Fibroblast of peridontal ligament (primary cell): ENCODE measurements around the gene PLSCR4.
"Not testable (repeated sequence)": the region's sequence is repeated elsewhere in the genome, so short reads cannot be mapped to it uniquely, and the experiment has no call there.

Experiments used
- DNase-seq: peaks from one replicate; pipeline ENCODE4 v3.0.0-alpha.2; 2010; ENCODE audit errors: extremely low read depth

The PLSCR4 gene, protein sequence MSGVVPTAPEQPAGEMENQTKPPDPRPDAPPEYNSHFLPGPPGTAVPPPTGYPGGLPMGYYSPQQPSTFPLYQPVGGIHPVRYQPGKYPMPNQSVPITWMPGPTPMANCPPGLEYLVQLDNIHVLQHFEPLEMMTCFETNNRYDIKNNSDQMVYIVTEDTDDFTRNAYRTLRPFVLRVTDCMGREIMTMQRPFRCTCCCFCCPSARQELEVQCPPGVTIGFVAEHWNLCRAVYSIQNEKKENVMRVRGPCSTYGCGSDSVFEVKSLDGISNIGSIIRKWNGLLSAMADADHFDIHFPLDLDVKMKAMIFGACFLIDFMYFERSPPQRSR

DNA sequence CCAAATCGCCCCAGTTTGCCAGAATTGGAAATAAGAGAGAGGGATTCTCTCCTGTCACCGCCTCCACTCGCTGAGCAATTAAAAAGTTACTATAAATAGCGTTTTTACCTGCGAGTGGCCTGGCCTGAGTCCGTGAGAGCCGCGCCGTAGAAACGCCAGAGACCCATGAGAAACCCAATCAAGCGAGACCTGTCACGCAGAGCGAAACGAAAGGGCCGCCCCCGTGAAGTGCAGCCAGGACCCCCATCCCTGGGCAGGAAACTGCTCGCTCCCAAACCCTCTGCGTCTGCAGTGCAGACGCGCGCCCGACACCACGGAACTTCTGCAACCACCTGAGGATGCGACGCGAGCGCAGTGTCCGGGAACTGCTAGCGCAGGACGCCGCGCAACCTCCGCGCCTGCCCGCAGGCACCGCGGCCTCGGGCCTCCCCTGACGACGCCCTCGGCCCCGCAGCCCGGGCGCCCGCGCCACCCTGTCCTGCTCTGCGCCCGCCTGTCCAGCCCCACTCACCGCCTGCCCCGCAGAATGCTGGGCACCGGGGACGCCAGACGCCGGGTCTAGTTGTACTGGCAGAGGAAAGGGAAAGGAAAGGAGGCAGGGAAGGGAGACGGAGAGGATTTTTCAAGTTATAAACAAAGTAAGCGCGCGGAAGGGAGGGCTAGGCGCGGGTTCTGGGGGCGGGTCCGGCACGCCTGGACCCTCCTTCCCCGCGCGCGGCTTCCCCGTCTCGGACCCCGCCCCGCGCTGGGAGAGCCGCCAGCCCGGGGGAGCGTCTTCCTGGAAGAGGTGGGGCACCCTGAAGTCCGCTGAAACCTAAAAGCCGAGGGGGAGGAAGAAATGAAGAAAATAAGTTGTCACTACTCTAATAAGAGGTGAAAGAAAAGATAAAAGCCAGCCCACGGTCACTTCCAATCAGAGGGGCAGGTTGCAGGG lies at the start of gene PLSCR4:
Gene PLSCR4, minus strand, starts transcription at position 657 of the 934 bp plus-strand sequence. CDS start 29,034 bp downstream, outside the sequence.
- peak; percentile 75 for DNase-seq

DNA sequence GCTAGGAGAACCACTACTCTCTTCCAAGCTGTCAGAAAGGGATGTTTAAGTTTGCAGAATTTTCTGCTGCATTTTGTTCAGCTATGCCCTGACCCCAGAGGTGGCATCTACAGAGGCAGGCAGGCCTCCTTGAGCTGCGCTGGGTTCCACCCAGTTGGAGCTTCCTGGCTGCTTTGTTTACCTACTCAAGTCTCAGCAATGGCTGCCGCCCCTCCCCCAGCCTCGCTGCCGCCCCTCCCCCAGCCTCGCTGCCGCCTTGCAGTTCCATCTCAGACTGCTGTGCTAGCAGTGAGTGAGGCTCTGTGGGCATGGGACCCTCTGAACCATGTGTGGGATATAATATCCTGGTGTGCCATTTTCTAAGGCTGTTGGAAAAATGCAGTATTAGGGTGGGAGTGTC lies 42.5 kb upstream of the PLSCR4 start:
- DNase-seq = not testable (repeated sequence)

DNA sequence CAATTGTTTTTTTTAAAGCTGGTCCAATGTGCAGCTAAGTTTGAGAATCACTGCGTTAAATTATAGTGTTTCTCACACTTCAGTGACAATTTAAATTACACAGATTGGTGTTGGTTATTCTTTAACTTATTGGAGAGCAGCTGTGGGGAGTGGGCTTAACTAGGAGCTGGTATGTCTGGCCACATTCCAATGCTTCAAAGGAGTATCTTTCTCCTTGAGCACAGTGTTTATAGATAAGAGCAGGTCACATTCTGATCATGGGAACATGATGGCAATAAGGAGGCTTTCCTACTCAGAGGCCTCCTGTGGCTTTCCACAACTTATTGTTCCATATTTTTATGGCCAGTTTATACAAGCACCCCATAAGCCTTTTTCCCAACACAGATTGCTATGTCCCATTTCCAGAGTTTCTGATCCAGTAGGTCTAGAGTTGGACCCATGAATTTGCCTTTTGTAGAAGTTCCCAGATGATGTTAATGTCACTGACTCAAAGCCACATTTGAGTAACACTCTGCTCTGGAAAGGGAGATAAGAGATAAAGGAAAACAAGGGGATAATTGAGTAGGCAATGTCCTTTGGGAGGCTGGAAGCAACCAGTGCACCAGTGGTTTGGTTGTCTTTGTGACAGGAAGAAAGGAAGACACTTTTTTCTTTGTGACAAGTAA lies 33.0 kb upstream of the PLSCR4 start:
- DNase-seq = no peak

DNA sequence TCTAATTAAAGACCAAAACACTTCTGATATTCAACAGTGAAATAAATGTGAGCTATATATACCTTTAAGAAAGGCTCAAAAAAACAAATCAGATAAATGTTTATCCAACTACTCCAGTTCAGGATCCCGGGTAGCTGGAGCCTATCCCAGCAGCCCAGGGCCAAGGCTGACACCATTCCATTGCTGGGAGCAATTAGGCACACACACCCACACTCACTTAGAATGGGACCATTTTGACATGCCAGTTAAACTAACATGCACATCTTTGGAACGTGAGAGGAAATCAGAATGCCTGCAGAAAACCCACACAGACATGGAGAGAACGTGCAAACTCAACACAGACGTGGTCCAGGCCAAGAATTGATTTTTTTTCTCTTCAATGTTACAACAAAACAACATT lies 30.0 kb upstream of the PLSCR4 start:
- peak; percentile 83 for DNase-seq

DNA sequence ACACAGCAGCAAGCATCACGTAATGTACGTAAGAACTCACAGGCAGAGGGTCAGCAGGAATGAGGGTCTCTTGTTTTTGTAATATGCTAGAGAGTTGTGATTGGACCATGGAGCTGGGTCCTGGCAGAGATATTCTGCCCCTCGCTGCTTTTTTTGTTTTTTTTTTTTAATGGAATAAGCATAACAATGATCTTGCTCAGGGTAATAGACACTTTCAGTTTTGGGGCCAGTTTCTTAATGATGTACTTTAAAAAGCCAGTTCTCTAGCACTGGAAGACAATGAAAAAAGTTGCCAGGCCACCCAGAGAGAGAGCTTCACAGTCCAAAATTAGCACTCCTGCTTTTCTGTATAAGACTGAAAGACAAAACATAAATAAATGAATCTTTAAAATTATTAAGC lies 29.0 kb upstream of the PLSCR4 start:
- no peak for DNase-seq

DNA sequence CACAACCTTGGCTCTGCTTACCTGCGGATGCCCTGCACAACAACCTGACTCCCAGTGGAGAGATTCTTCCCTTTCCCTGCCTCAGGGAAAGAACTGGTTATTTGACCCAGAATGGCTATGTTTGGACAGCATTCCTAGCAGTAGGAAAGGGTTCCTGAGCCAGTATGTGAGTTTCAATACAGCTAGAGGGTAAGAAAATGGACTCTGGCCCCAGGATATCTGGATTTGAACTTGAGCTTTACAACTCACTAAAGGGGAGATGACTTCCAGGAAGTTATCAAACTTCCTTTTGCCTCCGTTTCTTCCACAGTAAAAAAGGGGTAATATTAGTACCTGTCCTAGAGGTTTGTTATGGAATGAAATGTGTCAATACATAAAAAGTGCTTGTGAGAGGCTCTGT lies 28.1 kb upstream of the PLSCR4 start:
- no peak for DNase-seq

DNA sequence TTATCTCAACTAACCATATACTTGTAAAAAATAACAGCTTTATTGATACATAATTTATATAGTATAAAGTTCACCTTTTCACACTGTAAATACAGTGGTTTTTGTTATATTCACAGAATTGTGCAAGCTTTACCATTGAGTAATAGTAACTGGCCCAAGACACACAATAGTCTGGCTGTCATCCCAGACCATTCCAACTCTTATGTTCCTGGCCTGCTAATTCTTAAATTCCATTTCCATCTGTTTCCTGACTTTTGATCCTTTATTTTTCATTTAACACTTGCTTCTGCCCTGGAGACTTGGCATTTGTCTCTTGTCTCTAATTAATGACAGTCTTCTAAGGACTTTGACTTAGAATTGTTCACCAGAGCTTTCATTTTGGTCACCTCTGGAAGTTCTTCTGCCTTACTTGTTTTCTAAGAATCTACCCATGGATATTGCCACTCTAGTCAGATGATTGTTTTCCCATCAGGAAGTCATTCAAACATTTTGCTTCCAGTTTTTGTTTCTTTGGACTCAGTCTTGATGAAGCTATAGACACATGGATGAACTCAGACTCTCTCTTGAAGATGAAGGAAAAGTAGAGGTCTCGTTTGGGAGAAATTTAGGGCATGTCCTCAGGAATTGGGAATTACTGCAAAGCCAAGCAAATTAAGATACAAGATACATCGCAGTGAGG lies 27.2 kb upstream of the PLSCR4 start:
- peak; percentile 99 for DNase-seq

DNA sequence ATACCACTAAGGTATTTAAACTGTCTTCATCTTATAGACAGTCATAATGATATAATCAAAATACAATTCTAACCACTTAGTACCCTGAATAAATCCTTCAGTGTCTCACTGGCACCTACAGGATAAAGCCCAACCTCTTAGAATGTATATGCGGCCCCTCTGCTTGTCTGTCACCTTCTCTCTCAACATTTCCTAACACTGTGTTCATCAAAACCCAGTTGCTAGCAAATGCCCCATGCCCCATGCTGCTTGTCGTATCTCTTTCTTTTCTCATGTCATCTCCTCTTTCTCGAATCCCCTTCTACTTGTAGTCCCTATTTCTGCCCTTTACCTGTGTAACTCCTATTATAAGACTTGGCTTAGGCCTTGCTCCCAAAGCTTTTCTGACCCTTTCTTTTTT lies 24.6 kb upstream of the PLSCR4 start:
- DNase-seq = no peak

DNA sequence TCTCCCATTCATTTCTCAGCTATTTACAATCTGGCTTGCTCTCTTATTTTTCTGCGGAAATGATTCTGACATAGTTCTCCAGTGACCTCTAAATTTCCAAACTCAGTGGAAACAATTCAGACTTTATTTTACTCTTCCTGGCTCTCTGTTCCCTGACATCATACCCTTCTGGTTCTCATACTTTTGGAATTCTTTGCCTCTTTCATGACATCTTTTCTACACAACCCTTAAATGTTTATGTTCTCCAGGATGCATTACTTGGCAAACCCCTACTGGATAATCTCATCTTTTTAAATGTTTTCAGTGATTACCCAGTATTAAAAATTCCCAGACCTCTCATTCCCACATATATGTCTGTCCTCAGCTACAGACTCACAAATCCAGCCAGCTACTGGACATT lies 23.9 kb upstream of the PLSCR4 start:
- peak; percentile 98 for DNase-seq

DNA sequence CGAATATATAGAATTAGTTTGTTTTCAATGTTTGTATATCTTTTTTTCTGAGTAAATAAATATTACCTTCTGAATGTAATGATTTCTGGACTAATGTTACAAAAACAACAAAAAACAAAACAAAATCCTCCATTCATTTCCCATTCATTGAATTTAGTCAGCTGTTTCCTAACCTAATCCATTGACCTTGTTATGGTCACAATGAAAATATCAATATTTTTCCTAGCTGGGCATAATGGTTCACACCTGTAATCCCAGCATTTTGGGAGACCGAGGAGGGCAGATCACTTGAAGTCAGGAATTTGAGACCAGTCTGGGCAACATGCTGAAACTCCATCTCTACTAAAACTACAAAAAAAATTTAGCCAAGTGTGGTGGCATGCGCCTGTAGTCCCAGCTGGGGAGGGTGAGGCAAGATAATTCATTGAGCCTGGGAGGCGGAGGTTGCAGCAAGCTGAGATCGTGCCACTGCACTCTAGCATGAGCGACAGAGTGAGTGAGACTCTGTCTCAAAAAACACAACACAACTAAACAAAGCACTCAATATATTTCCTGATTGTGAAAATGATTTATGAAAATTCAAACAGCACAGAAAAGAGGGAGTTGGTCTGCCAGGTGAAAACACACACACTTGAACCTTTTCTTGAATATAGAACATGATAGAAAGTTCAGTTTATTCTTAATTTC lies 23.0 kb upstream of the PLSCR4 start:
- no peak for DNase-seq

DNA sequence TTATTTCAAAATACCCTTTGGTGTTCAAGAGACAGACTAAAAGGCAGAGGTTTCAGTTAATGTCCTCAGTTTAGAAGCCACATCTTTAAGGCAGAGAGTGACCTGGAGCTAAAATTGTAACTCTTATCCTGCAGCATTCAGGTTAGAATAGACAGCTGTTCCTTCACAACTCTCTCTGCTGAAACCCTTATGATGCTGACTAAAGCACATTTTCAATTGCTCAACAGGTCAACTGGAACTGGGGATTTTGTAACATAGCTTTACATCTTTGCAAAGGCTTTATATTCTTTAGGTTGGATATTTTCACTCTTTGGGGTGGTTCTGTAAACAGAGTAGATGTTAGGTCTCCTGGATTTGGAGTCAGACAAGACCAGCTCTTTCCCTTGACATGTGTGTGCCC lies 20.3 kb upstream of the PLSCR4 start:
- no peak for DNase-seq

DNA sequence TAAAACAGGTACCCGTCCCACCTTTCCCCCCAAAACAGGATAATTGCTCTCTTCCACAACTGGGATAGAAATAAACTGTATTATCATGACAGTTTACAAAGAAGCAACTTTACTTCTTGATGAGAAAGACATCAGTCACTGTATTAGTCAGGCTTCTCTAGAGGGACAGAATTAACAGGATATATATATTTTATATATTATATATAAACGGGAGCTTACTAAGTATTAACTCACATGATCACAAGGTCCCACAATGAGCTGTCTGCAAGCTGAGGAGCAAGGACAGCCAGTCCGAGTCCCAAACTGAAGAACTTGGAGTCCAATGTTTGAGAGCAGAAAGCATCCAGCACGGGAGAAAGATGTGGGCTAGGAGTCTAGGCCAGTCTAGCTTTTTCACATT lies 18.4 kb upstream of the PLSCR4 start:
- DNase-seq = no peak

DNA sequence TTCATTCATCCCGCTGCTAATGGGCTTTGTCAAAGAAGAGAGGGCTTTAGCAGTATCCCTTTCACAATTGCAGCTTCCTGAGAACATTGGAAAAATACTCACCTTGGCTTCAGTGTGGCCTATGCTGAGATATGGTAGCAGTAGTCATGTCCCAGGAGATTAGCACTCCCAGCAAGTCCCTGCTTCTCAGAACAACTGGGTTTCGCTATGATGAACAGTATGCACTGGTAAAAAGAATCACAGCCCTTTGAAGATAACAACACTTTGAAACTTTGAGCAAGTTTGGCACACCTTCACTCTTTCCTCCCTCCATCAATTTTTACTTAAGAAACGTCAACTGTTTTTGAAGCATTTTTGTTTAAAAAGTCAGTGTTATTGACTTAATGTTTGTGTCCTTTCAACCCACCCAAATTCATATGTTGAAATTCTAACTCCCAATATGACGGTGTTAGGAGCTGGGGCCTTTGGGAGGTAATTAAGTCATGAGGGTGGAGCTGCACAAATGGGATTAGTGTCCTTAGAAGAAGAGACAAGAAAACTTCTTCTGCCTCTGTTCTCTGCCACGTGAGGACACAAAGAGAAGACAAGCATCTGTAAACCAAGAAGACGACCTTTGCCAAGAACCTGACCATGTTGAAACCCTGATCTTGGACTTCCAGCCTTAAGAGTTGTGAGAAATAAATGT lies 17.8 kb upstream of the PLSCR4 start:
- DNase-seq = no peak

DNA sequence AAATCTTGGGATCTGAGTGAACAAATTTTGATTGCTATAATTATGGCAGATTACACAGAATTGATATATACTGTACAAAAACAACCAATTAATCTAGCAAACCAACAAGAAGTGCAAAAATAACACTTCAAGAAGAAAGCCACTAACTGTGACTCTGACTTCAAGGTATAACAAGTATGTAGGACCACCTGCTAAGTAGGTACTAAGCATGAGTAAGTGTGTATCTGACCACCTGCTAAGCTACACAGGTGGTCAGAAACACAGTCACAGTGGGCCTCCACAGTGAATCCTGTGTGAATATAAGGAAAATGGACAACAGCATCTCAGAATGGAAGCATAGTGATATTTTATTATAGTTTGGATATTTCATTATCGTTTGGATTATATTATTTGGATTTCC lies 14.8 kb upstream of the PLSCR4 start:
- no peak for DNase-seq

DNA sequence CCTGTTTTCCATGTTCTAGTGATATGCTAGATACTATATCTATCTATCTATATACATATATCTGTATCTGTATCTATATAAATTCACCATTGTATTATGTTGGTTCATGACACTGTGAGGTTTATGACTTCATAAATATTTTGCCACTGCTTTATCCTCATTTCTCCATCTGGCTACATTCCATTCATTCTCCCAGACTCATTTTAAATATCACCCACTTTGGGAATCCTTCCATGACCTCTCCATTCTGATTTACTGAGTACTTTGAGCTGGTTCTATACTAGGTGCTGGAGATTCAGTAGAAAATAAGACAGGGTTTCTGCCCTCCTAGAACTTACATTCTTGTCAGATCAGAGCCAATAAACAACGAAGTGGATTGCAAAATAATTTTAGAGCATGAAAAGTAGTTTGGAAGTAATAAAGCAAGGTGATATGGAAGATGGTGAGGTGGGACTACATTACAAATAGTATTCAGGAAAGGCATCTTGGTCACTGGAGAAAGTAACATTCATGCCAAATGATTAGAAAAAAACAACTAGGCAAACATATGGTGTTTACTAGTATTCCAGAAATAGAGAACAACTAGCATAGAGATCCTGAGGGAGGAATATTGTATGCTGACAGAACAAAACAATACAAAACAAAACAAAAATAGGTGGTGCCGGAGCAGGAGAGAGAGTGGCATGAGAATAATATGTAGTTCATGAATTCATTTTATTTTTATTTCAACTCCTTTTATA lies 11.6 kb upstream of the PLSCR4 start:
- DNase-seq = peak; percentile 27

DNA sequence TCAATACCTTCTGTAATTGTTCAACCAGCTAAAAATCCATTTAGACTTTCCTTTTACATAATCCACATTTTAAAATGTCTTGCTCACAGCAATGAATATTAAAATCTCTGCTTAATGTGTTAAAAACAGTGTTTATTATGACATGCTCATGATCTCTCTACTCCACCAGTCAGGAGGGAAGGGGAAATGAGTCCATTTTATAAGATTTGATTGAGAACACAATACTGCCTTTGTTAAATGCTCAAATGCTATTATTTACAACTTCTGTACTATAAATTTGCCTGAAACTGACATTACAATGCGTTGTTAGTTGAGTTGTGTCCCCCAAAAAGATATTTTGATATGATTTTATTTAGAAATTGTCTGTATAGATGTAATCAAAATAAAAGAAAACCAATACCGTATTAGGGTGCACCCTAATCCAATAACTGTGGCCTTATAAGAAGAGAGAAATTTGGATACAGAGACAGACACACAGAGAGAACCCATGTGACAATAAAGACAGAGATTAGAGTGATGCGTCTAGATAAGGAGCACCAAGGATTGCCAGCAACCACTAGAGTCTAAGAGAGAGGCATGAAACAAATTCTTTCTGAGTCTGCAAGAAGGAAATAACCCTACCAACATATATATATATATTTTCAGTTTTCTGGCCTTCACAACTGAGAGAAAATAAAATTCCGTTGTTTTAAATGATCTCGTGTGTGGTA lies 9.1 kb upstream of the PLSCR4 start:
- DNase-seq = no peak

DNA sequence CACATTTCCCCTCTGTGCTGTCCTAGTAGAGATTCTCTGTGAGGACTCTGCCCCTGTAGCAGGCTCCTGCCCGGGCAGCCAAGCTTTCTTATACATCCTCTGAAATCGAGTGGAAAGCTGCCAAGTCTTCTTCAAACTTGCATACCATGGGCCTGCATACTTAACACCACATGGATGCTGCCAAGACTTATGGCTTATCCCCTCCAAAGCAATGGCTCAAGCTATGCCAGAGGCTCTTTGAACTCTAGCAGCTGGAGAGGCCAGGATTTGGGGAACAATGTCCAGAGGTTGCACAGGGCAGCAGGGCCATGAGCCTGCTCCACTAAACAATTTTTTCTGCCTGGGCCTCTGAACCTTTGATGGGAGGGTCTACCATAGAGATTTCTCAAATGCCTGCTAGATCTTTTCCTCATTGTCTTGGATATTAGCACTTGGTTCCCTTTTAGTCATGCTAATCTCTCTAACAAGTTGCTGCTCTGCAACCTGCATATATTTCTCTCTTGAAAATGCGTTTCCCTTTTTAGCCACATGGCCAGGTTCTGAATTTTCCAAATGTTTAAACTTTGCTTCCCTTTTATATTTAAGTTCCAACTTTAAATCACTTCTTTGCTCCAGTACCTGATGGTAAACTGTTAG lies 6.1 kb upstream of the PLSCR4 start:
- DNase-seq = peak; percentile 73

DNA sequence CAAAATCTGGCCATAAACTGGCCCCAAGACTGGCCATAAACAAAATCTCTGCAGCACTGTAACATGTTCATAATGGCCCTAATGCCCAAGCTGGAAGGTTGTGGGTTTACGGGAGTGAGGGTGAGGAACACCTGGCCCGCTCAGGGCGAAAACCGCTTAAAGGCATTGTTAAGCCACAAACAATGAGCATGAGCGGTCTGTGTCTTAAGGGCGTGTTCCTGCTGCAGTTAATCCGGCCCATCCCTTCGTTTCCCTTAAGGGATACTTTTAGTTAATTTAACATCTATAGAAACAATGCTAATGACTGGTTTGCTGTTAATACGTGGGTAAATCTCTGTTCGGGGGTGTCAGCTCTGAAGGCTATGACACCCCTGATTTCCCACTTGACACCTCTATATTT lies 1.5 kb upstream of the PLSCR4 start:
- DNase-seq = not testable (repeated sequence)

DNA sequence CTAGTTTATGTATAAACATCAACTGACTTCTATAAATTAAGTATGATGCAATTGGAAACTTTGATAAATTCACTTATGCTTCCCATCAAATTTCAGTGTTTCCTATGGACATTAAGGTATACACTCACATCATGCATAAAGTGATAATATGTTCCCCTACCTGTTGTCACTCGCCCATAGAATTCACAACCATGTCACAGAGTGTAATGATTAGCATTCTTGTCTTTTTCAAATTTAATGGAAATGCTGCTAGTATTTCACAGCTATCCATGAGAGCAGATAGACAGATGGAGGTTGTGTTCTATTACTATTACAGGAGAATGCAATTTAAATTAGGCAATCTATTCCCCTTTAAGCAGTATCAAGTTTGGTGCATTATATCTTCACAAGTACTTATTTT lies 984 bp downstream of the PLSCR4 start:
- no peak for DNase-seq
